CD14-positive monocyte (primary cell): ENCODE measurements around the gene SH2D3C. TPM values are rescaled to one million over a fixed set of nuclear protein-coding genes. Genes with fewer than 3 reads are reported as not detected.

Source experiments
- DNase-seq, 3 donors: peaks; one replicate each; pipeline ENCODE4 v3.0.0-alpha.2; 2011 to 2022
- H2AFZ ChIP-seq: 2 replicates; pipeline ENCODE4 v1.6.0; 2012; ENCODE audit warnings: mild to moderate bottlenecking, low read depth, low read length, inconsistent platforms; ENCODE audit not compliant: insufficient read depth, poor library complexity, severe bottlenecking
- H3K27ac ChIP-seq, 2 donors: 1 replicate in 1 of 2; 2 replicates in 1 of 2; pipeline ENCODE4 v1.5.1; 2012 to 2013; ENCODE audit warnings: low read length in 2 of 2, control low read depth in 1 of 2, inconsistent platforms in 1 of 2, low read depth in 1 of 2, mild to moderate bottlenecking in 1 of 2
- H3K27me3 ChIP-seq, 2 donors: one replicate each; pipeline versions ENCODE4 v1.6.0 to v1.6.1; 2011 to 2013; ENCODE audit warnings: low read length in 2 of 2; ENCODE audit not compliant: control insufficient read depth in 2 of 2, insufficient read depth in 2 of 2
- H3K36me3 ChIP-seq, 2 donors: replicated peaks in 1 of 2; 1 replicate in 1 of 2; 2 replicates in 1 of 2; pipeline versions ENCODE4 v1.5.1 to v1.6.1; 2012 to 2013; ENCODE audit warnings: low read length in 2 of 2, control low read depth in 1 of 2, inconsistent platforms in 1 of 2, mild to moderate bottlenecking in 1 of 2; ENCODE audit not compliant: insufficient read depth in 2 of 2, control insufficient read depth in 1 of 2
- H3K4me1 ChIP-seq, 2 donors: 1 replicate in 1 of 2; 2 replicates in 1 of 2; pipeline versions ENCODE4 v1.5.1 to v1.6.1; 2012 to 2013; ENCODE audit warnings: low read length in 2 of 2, control low read depth in 1 of 2, inconsistent platforms in 1 of 2, mild to moderate bottlenecking in 1 of 2, moderate library complexity in 1 of 2; ENCODE audit not compliant: insufficient read depth in 2 of 2, control insufficient read depth in 1 of 2
- H3K4me2 ChIP-seq: replicated peaks from 2 replicates; pipeline ENCODE3; 2012; ENCODE audit warnings: low read length, moderate library complexity, mild to moderate bottlenecking; ENCODE audit not compliant: poor library complexity, severe bottlenecking; ENCODE audit errors: extremely low read depth
- H3K4me3 ChIP-seq, 3 experiments: fragments of 200-600 bp in 1 of 3; sonication (generic) in 1 of 3; replicated peaks in 1 of 3; 1 replicate in 2 of 3; 2 replicates in 1 of 3; pipeline ENCODE4 v1.5.1; 2011 to 2013; ENCODE audit warnings: low read length in 3 of 3, mild to moderate bottlenecking in 3 of 3, control low read depth in 2 of 3, low read depth in 2 of 3, inconsistent platforms in 1 of 3, moderate library complexity in 1 of 3
- H3K79me2 ChIP-seq: 2 replicates; pipeline ENCODE4 v1.6.0; 2012; ENCODE audit warnings: mild to moderate bottlenecking, control low read depth, inconsistent platforms, low read length, moderate library complexity; ENCODE audit not compliant: insufficient read depth
- H3K9ac ChIP-seq: 2 replicates; pipeline ENCODE4 v1.6.0; 2017; ENCODE audit warnings: low read length, mild to moderate bottlenecking; ENCODE audit not compliant: insufficient read depth, poor library complexity, severe bottlenecking
- H3K9me3 ChIP-seq, 2 donors: replicated peaks in 1 of 2; 1 replicate in 1 of 2; 2 replicates in 1 of 2; pipeline versions ENCODE4 v1.5.1 to v1.6.1; 2012 to 2013; ENCODE audit warnings: low read length in 2 of 2, control low read depth in 1 of 2; ENCODE audit not compliant: control insufficient read depth in 1 of 2, insufficient read depth in 1 of 2
- H4K20me1 ChIP-seq: 2 replicates; pipeline ENCODE4 v1.6.0; 2012; ENCODE audit warnings: mild to moderate bottlenecking, low read length, control low read depth, moderate library complexity; ENCODE audit not compliant: insufficient read depth
- H3K27ac Mint-ChIP-seq, 7 donors: one replicate each; pipeline ENCODE4 v1.8.0; 2020; ENCODE audit warnings: mild to moderate bottlenecking in 7 of 7, mixed read lengths in 7 of 7, moderate library complexity in 6 of 7, inconsistent platforms in 2 of 7
- H3K27me3 Mint-ChIP-seq, 3 donors: one replicate each; pipeline ENCODE4 v1.8.0; 2021 to 2022; ENCODE audit warnings: low read depth in 3 of 3, mild to moderate bottlenecking in 3 of 3, mixed read lengths in 3 of 3, moderate library complexity in 3 of 3, inconsistent platforms in 1 of 3
- H3K36me3 Mint-ChIP-seq, 2 donors: one replicate each; pipeline ENCODE4 v1.8.0; 2020; ENCODE audit warnings: mixed read lengths in 2 of 2, inconsistent platforms in 1 of 2, mild to moderate bottlenecking in 1 of 2
- H3K4me1 Mint-ChIP-seq: one replicate; pipeline ENCODE4 v1.8.0; 2020; ENCODE audit warnings: mild to moderate bottlenecking, mixed read lengths
- H3K4me3 Mint-ChIP-seq, 2 donors: one replicate each; pipeline ENCODE4 v1.8.0; 2020; ENCODE audit warnings: mild to moderate bottlenecking in 2 of 2, mixed read lengths in 2 of 2, moderate library complexity in 1 of 2
- H3K9me3 Mint-ChIP-seq, 7 donors: one replicate each; pipeline ENCODE4 v1.8.0; 2020 to 2022; ENCODE audit warnings: mixed read lengths in 7 of 7, mild to moderate bottlenecking in 6 of 7, moderate library complexity in 6 of 7, inconsistent platforms in 2 of 7
- WGBS: methylation state at CpG from one replicate; pipeline ENCODE4 v1.1.5; 2013; ENCODE audit warnings: missing lambda C conversion rate; ENCODE audit not compliant: insufficient coverage; 5-methylcytosine and 5-hydroxymethylcytosine counted together
- intact Hi-C, 2 donors: fragments of 100-400 bp; cut with micrococcal nuclease; formaldehyde crosslinking; loops; one replicate each; pipeline versions ENCODE4 v1.15.0 to v1.15.1; 2023
- polyA plus RNA-seq, 3 donors: library from polyadenylated mRNA; depleted of rRNA in 1 of 3; unstranded in 2 of 3; stranded (reverse) in 1 of 3; fragments of 300-500 nt in 2 of 3; fragments of >200 nt in 1 of 3; fragmentation: Illumina TruSeq in 2 of 3; gene quantifications; 1 replicate in 2 of 3; 2 replicates in 1 of 3; pipeline ENCODE4 v1.2.3, GENCODE V29; 2012 to 2021
- TF ChIP-seq, protein P1 (sequence below): fragments of 200-600 bp; IDR thresholded peaks from one replicate; pipeline ENCODE4 v1.8.0; 2022; ENCODE audit warnings: antibody characterized with exemption, mild to moderate bottlenecking

Gene SH2D3C
- polyA plus RNA-seq, 3 donors: 11.5 to 47.3 (median 20.5) TPM

DNA sequence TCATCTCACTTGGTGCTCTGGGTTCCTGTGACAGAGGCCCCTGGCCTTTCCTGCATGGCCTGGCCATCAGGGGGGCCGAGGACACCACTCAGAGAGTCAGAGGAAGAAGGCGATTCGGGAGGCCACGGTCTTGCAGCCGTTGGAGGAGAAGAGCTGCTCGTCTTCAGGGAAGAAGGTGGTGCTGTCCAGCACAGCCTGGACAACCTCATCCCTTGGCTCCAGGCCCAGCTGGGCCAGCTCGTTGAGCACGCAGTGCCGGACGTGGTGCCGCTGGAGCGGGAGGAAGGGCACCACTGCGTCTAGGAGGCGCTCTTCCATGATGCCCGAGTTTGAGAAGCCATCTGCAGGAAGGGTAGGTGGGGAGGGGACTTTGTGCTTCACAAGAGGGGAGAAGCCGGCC is 46.5 kb downstream of the SH2D3C start:
- intact Hi-C loops: loop anchor here (2.0 to 5.0 kb wide), 2 partner anchors 140 to 227 kb away; no protein-coding TSS in a partner anchor
- Histone ChIP-seq H3K4me1 (peaks cover 19 to 25% of the 10 kb centered on the region in 2 donors), H4K20me1 (peaks cover 41% of the 10 kb centered on the region), H3K9me3 (no peaks in the 10 kb centered on the region), H3K4me2 (no peak overlapping the region), H3K79me2 (no peaks in the 10 kb centered on the region), H3K4me3 (no peak overlapping the region), H3K36me3 (peaks cover 16 to 32% of the 10 kb centered on the region in 2 donors), H3K27ac (no peak overlapping the region), H2AFZ (no peak overlapping the region), H3K27me3 (no peaks in the 10 kb centered on the region), H3K9ac (no peak overlapping the region)
- 94% methylated on average over 14 of the region's 16 CpGs for WGBS
- H3K27me3 Mint-ChIP-seq: peaks cover 0 to 6% (median 2%) of the 10 kb centered on the region in 3 donors
- peak overlapping the region in 3 of 7 donors; percentile 15 to 77 (median 60) for H3K27ac Mint-ChIP-seq
- TF ChIP-seq, protein P1, sequence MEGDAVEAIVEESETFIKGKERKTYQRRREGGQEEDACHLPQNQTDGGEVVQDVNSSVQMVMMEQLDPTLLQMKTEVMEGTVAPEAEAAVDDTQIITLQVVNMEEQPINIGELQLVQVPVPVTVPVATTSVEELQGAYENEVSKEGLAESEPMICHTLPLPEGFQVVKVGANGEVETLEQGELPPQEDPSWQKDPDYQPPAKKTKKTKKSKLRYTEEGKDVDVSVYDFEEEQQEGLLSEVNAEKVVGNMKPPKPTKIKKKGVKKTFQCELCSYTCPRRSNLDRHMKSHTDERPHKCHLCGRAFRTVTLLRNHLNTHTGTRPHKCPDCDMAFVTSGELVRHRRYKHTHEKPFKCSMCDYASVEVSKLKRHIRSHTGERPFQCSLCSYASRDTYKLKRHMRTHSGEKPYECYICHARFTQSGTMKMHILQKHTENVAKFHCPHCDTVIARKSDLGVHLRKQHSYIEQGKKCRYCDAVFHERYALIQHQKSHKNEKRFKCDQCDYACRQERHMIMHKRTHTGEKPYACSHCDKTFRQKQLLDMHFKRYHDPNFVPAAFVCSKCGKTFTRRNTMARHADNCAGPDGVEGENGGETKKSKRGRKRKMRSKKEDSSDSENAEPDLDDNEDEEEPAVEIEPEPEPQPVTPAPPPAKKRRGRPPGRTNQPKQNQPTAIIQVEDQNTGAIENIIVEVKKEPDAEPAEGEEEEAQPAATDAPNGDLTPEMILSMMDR: no peak
- peaks cover 0 to 1% (median 0%) of the 10 kb centered on the region in 7 donors for H3K9me3 Mint-ChIP-seq
- H3K4me3 Mint-ChIP-seq: no peak overlapping the region
- no peak for DNase-seq
- peaks cover 16 to 37% of the 10 kb centered on the region in 2 donors for H3K36me3 Mint-ChIP-seq
- H3K4me1 Mint-ChIP-seq: peaks cover 17% of the 10 kb centered on the region

- WGBS: over 99% methylated on average over 8 of the region's 9 CpGs
- no peak for DNase-seq
- Histone ChIP-seq H3K27me3 (no peaks in the 10 kb centered on the region), H3K79me2 (no peaks in the 10 kb centered on the region), H3K9ac (no peak overlapping the region), H2AFZ (no peak overlapping the region), H3K4me1 (peaks cover 19 to 23% of the 10 kb centered on the region in 2 donors), H3K4me3 (no peak overlapping the region), H4K20me1 (peaks cover 38% of the 10 kb centered on the region), H3K4me2 (no peak overlapping the region), H3K27ac (no peak overlapping the region), H3K36me3 (peaks cover 16 to 32% of the 10 kb centered on the region in 2 donors), H3K9me3 (no peaks in the 10 kb centered on the region)
- H3K4me3 Mint-ChIP-seq: peak overlapping the region in 1 of 2 donors; percentile 24
- H3K36me3 Mint-ChIP-seq: peaks cover 16 to 32% of the 10 kb centered on the region in 2 donors
- peak overlapping the region in 2 of 7 donors; percentile 16 to 50 for H3K27ac Mint-ChIP-seq
- TF ChIP-seq, protein P1: no peak
- H3K9me3 Mint-ChIP-seq: no peaks in the 10 kb centered on the region
- peaks cover 0 to 6% (median 2%) of the 10 kb centered on the region in 3 donors for H3K27me3 Mint-ChIP-seq
- peaks cover 17% of the 10 kb centered on the region for H3K4me1 Mint-ChIP-seq
- intact Hi-C loops: loop anchor here in 1 of 2 donors (5.0 kb wide), 1 partner anchor 139 kb away; no protein-coding TSS in a partner anchor
Observed at GRCh38 chr9:127730799-127731410, 47.6 kb downstream of the SH2D3C start.
